Nephron progenitor cell (in vitro differentiated cells): Measurements from ENCODE around the gene COA1.
A peak's percentile ranks its signal among the peaks of the same experiment; 100 is the strongest.
"Not testable (repeated sequence)": the region's sequence is repeated elsewhere in the genome, so short reads cannot be mapped to it uniquely, and the experiment has no call there.

Source experiments
- DNase-seq: peaks from one replicate; pipeline ENCODE4 v3.0.0; 2021
- H3K27ac Mint-ChIP-seq: 2 replicates; pipeline ENCODE4 v1.8.0; 2021; ENCODE audit warnings: mild to moderate bottlenecking, moderate library complexity, mixed read lengths
- H3K27me3 Mint-ChIP-seq: 2 replicates; pipeline ENCODE4 v1.8.0; 2021; ENCODE audit warnings: mild to moderate bottlenecking, low read depth, mixed read lengths; ENCODE audit not compliant: poor library complexity
- H3K36me3 Mint-ChIP-seq: 2 replicates; pipeline ENCODE4 v1.8.0; 2021; ENCODE audit warnings: low read depth, mixed read lengths
- H3K4me1 Mint-ChIP-seq: 2 replicates; pipeline ENCODE4 v1.8.0; 2021; ENCODE audit warnings: mixed read lengths
- H3K4me3 Mint-ChIP-seq: 2 replicates; pipeline ENCODE4 v1.8.0; 2021; ENCODE audit warnings: mild to moderate bottlenecking, moderate library complexity, mixed read lengths
- H3K9me3 Mint-ChIP-seq: 2 replicates; pipeline ENCODE4 v1.8.0; 2021; ENCODE audit warnings: mild to moderate bottlenecking, moderate library complexity, mixed read lengths
- CTCF ChIP-seq: fragments of 200-600 bp; sonication (generic); IDR thresholded peaks from 2 replicates; pipeline ENCODE4 v1.5.0; 2021; ENCODE audit warnings: antibody characterized with exemption

Gene COA1

DNA sequence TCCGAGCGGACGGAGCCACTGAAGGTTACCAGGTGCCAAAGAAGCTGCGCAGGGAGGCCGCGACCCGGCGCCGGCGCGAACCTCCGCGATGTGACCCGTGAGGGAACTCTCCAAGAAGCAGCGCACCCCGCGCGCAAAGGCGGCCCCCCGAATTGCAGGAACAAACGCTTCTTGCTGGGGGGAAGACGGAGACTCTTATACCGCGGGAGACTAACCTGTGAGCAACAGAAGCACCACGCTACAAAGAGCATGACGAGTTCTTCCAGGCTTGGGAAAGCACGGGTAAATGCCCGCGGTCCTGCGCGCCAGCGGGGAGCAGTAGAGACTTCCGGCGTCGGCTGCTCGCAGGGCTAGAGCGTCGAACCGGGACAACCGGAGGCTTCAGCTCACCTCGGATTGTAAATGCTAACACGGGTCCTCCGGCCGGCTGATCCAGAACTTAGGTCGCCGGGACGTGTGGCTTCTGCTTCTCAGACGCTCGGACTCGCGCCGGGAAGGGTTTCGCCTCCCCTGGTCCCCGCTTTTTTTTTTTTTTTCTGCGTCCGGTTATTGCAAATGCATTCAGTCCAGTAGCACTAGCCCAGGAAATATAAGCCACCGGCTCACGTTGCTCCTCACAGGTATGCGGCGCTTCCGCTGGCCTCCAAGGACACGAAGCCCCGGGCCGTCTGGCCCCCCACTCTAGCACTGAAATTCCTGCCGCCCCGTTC is at the start of gene COA1:
TSS of gene COA1 (minus strand) at position 310 of the 710 bp plus-strand sequence. CDS start 80,909 bp downstream, outside the sequence.
- Mint-ChIP-seq H3K9me3 (peaks cover 16% of the 10 kb centered on the region), H3K4me3 (peak within 1 kb of the TSS; percentile 92), H3K36me3 (peaks cover 34% of the 10 kb centered on the region), H3K27me3 (no peaks in the 10 kb centered on the region), H3K4me1 (peaks cover 64% of the 10 kb centered on the region), H3K27ac (peak within 1 kb of the TSS; percentile 92)
- DNase-seq, result peak; percentile 79
- no peak for TF ChIP-seq CTCF

DNA sequence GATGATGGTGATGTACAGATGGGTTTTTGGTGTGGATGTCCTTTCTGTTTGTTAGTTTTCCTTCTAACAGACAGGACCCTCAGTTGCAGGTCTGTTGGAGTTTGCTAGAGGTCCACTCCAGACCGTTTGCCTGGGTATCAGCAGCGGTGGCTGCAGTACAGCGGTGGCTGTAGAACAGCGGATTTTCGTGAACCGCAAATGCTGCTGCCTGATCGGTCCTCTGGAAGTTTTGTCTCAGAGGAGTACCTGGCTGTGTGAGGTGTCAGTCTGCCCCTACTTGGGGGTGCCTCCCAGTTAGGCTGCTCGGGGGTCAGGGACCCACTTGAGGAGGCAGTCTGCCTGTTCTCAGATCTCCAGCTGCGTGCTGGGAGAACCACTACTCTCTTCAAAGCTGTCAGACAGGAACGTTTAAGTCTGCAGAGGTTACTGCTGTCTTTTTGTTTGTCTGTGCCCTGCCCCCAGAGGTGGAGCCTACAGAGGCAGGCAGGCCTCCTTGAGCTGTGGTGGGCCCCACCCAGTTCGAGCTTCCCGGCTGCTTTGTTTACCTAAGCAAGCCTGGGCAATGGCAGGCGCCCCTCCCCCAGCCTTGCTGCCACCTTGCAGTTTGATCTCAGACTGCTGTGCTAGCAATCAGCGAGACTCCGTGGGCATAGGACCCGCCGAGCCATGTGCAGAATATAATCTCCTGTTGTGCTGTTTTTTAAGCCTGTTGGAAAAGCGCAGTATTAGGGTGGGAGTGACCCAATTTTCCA is 49.1 kb upstream of the COA1 start:
- peaks cover 59% of the 10 kb centered on the region for H3K36me3 Mint-ChIP-seq
- not testable (repeated sequence) for H3K4me1 Mint-ChIP-seq, H3K27me3 Mint-ChIP-seq, H3K27ac Mint-ChIP-seq, H3K4me3 Mint-ChIP-seq, DNase-seq
- H3K9me3 Mint-ChIP-seq, result peaks cover 50% of the 10 kb centered on the region

GRCh38 chr7:43775255-43775654 is 45.9 kb upstream of the COA1 start:
- DNase-seq, H3K27me3 Mint-ChIP-seq, H3K4me1 Mint-ChIP-seq, H3K4me3 Mint-ChIP-seq, H3K27ac Mint-ChIP-seq: not testable (repeated sequence)
- Mint-ChIP-seq H3K9me3 (peaks cover 55% of the 10 kb centered on the region), H3K36me3 (peaks cover 53% of the 10 kb centered on the region)

DNA sequence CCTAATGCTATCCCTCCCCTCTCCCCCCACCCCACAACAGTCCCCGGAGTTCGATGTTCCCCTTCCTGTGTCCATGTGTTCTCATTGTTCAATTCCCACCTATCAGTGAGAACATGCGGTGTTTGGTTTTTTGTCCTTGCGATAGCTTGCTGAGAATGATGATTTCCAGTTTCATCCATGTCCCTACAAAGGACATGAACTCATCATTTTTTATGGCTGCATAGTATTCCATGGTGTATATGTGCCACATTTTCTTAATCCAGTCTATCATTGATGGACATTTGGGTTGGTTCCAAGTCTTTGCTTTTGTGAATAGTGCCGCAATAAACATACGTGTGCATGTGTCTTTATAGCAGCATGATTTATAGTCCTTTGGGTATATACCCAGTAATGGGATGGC is 43.9 kb upstream of the COA1 start:
- Mint-ChIP-seq H3K36me3 (peaks cover 36% of the 10 kb centered on the region), H3K9me3 (peaks cover 40% of the 10 kb centered on the region)
- H3K27ac Mint-ChIP-seq, H3K4me3 Mint-ChIP-seq, H3K27me3 Mint-ChIP-seq, H3K4me1 Mint-ChIP-seq, DNase-seq: not testable (repeated sequence)

DNA sequence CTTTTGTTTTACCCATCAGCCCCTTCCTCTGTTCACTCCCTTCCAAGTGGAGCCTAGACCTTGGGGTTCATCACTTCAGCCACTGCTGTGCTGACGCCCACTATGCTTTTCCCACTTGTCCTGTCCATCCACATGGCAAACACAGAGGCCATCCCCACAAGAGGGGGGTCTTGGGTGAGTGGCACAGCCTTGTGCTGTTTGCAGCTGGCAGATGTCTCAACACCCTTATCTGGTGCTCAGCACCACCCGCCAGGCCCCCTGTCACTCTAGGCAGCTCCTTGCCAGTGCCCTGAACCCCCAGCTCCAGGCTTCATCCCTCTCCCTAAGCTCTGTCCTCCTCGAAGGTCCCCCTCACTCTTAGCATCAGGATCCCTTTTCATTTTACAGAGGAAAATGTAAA is 42.2 kb upstream of the COA1 start:
- peaks cover 5% of the 10 kb centered on the region for H3K27me3 Mint-ChIP-seq

DNA sequence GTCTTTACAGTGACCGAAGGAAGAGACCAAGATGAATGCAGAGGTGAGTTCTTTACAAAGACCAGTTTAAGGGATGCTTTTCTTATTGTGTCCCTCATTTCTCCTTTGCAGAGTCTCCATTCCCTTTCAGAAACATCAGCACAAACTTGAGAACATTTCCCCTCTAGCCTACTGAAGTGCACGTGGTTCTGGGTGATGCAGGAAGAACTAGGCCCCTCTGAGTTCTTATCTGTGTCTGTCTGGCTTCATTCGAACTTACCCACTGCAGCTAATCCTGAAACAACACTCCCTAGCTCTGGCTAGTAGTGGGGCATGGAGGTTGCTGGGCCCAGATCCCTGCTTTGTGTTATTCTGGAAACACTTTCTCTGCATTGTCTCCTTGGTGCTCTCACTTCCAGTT is 41.8 kb upstream of the COA1 start:
- Mint-ChIP-seq H3K4me1 (peaks cover 4% of the 10 kb centered on the region), H3K4me3 (no peak overlapping the region), H3K9me3 (peaks cover 27% of the 10 kb centered on the region), H3K27me3 (peaks cover 5% of the 10 kb centered on the region), H3K36me3 (peaks cover 22% of the 10 kb centered on the region), H3K27ac (peak overlapping the region; percentile 5)
- DNase-seq, result no peak
- TF ChIP-seq CTCF, result no peak

More for the DNA sequence above, 42.2 kb upstream of the COA1 start:
- Mint-ChIP-seq H3K4me3 (no peak overlapping the region), H3K4me1 (peaks cover 4% of the 10 kb centered on the region), H3K36me3 (peaks cover 27% of the 10 kb centered on the region), H3K27ac (peak overlapping the region; percentile 15), H3K9me3 (peaks cover 31% of the 10 kb centered on the region)
- no peak for TF ChIP-seq CTCF
- no peak for DNase-seq

DNA sequence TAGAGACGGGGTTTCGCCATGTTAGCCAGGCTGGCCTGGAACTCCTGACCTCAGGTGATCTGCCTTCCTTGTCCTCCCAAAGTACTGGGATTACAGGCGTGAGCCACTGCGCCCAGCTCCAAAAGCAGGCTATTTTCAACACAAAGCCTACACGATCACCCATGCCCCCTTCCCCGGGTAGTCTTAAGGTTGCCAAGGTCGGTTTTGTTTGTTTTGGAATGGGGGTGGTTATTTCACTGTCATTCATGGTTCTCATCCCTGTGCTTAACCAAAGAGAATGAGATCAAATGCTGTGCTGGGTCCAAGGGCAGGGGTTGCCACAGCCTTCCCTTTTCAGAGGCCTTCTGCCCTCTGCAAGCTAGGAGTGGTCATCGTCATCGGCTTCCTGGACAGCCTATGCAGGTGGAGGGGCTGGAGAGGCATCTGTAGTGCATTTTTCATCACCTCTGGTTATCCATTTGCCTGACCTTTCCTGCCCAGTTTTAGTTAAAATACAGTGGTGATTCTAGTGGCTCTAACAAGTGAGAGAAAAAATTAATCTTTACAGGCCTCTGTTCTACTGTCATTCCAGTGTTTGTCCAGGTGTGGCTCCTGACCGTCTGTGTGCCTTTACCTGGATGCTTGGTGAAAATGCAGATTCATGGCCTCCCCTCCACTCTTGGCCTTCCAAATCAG is 40.6 kb upstream of the COA1 start:
- Mint-ChIP-seq H3K9me3 (peaks cover 18% of the 10 kb centered on the region), H3K27me3 (peaks cover 5% of the 10 kb centered on the region)
- DNase-seq, result no peak

More for the DNA sequence above, 40.6 kb upstream of the COA1 start:
- Mint-ChIP-seq H3K4me1 (peaks cover 5% of the 10 kb centered on the region), H3K36me3 (peaks cover 15% of the 10 kb centered on the region), H3K27ac (peak overlapping the region; percentile 42), H3K4me3 (no peak overlapping the region)
- TF ChIP-seq CTCF, result no peak
